GM23248 (cell line): ENCODE data around the gene CNOT10. TPM values are rescaled to one million over a fixed set of nuclear protein-coding genes. Genes with fewer than 3 reads are reported as not detected.

ENCODE experiments used
- DNase-seq: peaks from one replicate; pipeline ENCODE4 v3.0.0-alpha.2; 2015
- H2AFZ ChIP-seq: fragments of 200-600 bp; sonication (generic); 2 replicates; pipeline ENCODE4 v1.6.1; 2016; ENCODE audit warnings: antibody characterized with exemption
- H3F3A ChIP-seq: fragments of 200-600 bp; sonication (generic); 2 replicates; pipeline ENCODE4 v1.6.1; 2016; ENCODE audit warnings: mild to moderate bottlenecking, antibody characterized with exemption, mixed run types; ENCODE audit not compliant: insufficient read depth
- H3K27ac ChIP-seq: fragments of 200-600 bp; sonication (generic); 2 replicates; pipeline ENCODE4 v1.5.1; 2016; ENCODE audit warnings: mild to moderate bottlenecking
- H3K27me3 ChIP-seq: fragments of 200-600 bp; sonication (generic); replicated peaks from 2 replicates; pipeline ENCODE4 v1.6.1; 2016; ENCODE audit warnings: mild to moderate bottlenecking; ENCODE audit not compliant: insufficient read depth
- H3K36me3 ChIP-seq: fragments of 200-600 bp; sonication (generic); 2 replicates; pipeline ENCODE4 v1.6.1; 2016; ENCODE audit warnings: low read depth, mild to moderate bottlenecking
- H3K4me1 ChIP-seq: fragments of 200-600 bp; sonication (generic); 2 replicates; pipeline ENCODE4 v1.6.1; 2016; ENCODE audit warnings: mild to moderate bottlenecking; ENCODE audit not compliant: insufficient read depth
- H3K4me2 ChIP-seq: fragments of 200-600 bp; sonication (generic); one replicate; pipeline ENCODE4 v1.6.1; 2016; ENCODE audit warnings: mild to moderate bottlenecking; ENCODE audit not compliant: unreplicated experiment
- H3K4me3 ChIP-seq: fragments of 200-600 bp; sonication (generic); 2 replicates; pipeline ENCODE4 v1.5.1; 2016; ENCODE audit warnings: mild to moderate bottlenecking
- H3K79me2 ChIP-seq: fragments of 200-600 bp; sonication (generic); 2 replicates; pipeline ENCODE4 v1.6.1; 2016; ENCODE audit warnings: mild to moderate bottlenecking; ENCODE audit not compliant: insufficient read depth
- H3K9ac ChIP-seq: fragments of 200-600 bp; sonication (generic); 2 replicates; pipeline ENCODE4 v1.6.1; 2016; ENCODE audit warnings: mild to moderate bottlenecking
- H3K9me2 ChIP-seq: fragments of 200-600 bp; sonication (generic); 2 replicates; pipeline ENCODE4 v1.6.1; 2016; ENCODE audit warnings: mixed run types, mild to moderate bottlenecking, moderate library complexity; ENCODE audit not compliant: insufficient read depth
- H3K9me3 ChIP-seq: fragments of 200-600 bp; sonication (generic); one replicate; pipeline ENCODE4 v1.6.1; 2017; ENCODE audit warnings: low read depth
- H4K20me1 ChIP-seq: fragments of 200-600 bp; sonication (generic); 2 replicates; pipeline ENCODE4 v1.6.0; 2016; ENCODE audit not compliant: insufficient read depth
- EZH2 ChIP-seq: fragments of 200-600 bp; sonication (generic); IDR thresholded peaks from 2 replicates; pipeline ENCODE4 v1.6.1; 2018; ENCODE audit warnings: antibody characterized with exemption, mild to moderate bottlenecking; ENCODE audit not compliant: insufficient read depth, poor library complexity, severe bottlenecking
- EZH2phosphoT487 ChIP-seq: fragments of 200-600 bp; sonication (generic); IDR thresholded peaks from 2 replicates; pipeline ENCODE4 v1.6.1; 2018; ENCODE audit warnings: antibody characterized with exemption, moderate library complexity, mild to moderate bottlenecking, low read depth; ENCODE audit not compliant: insufficient read depth
- WGBS, 2 experiments: methylation state at CpG; one replicate each; pipeline ENCODE4 v1.1.6; 2015 to 2017; ENCODE audit warnings: low lambda C conversion rate in 2 of 2, low coverage in 1 of 2; ENCODE audit errors: missing lambda C conversion rate in 2 of 2; 5-methylcytosine and 5-hydroxymethylcytosine counted together
- in situ Hi-C: fragments of 300-500 bp; cut with MboI; formaldehyde crosslinking; loops from 2 replicates; pipeline ENCODE4 v1.15.0; 2020
- polyA plus RNA-seq: library from polyadenylated mRNA; unstranded; fragments of >200 nt; fragmentation: Nextera tagmentation; extraction: Ambion mirVana; gene quantifications from 2 replicates; pipeline ENCODE4 v1.2.1, GENCODE V29; 2016
- total RNA-seq: library from RNA; depleted of rRNA; stranded (reverse); fragments of >200 nt; shearing (Covaris generic); gene quantifications from 2 replicates; pipeline ENCODE4 v1.2.3, GENCODE V29; 2014; rRNA removed

The CNOT10 gene
- total and polyA plus RNA-seq, 2 experiments from 2014 or later: 18.3 to 19.5 TPM

GRCh38 chr3:32822609-32823498 lies 137.9 kb downstream of the CNOT10 start:
- Histone ChIP-seq H3K79me2 (no peaks in the 10 kb centered on the region), H3K4me1 (no peaks in the 10 kb centered on the region), H3K9me2 (no peaks in the 10 kb centered on the region), H4K20me1 (no peaks in the 10 kb centered on the region), H3F3A (no peaks in the 10 kb centered on the region), H3K27me3 (peaks cover 74% of the 10 kb centered on the region), H3K9me3 (no peaks in the 10 kb centered on the region), H3K9ac (no peak overlapping the region), H3K27ac (no peak overlapping the region), H2AFZ (no peak overlapping the region), H3K4me2 (no peak overlapping the region), H3K36me3 (no peaks in the 10 kb centered on the region), H3K4me3 (no peak overlapping the region)
- TF ChIP-seq EZH2 (no peak), EZH2phosphoT487 (no peak)
- no peak for DNase-seq
- in situ Hi-C loops: no loop called here
- WGBS, 2 experiments: 51% methylated on average over 5 of the region's 5 CpGs

Other genes starting within 250 kb of the CNOT10 start
- gene CMTM6, start 182.3 kb upstream of the CNOT10 start, total RNA-seq: 91.7 and 104 TPM in 2 replicates
- 78.6 and 82.9 TPM in 2 replicates for gene CMTM6, start 182.3 kb upstream of the CNOT10 start, polyA plus RNA-seq
- gene DYNC1LI1, start 114.3 kb upstream of the CNOT10 start, total RNA-seq: 33.4 and 40.5 TPM in 2 replicates
- 35.0 and 36.7 TPM in 2 replicates for gene DYNC1LI1, start 114.3 kb upstream of the CNOT10 start, polyA plus RNA-seq
- under 0.01 TPM in 1 of 2 replicates, not detected in the other for gene TRIM71, start 132.8 kb downstream of the CNOT10 start, total RNA-seq
- gene TRIM71, start 132.8 kb downstream of the CNOT10 start, polyA plus RNA-seq: 0.03 TPM in 1 of 2 replicates, not detected in the other